HuH-7.5 (cell line): Measurements from ENCODE around the gene SERINC2.
A peak's percentile ranks its signal among the peaks of the same experiment; 100 is the strongest.
"Not testable (repeated sequence)": the region's sequence is repeated elsewhere in the genome, so short reads cannot be mapped to it uniquely, and the experiment has no call there.

ENCODE experiments used
- DNase-seq: peaks from one replicate; pipeline ENCODE4 v3.0.0; 2011; ENCODE audit warnings: low spot score

SERINC2 gene

GRCh38 chr1:31383967-31384366, 29.0 kb upstream of the SERINC2 start:
- no peak for DNase-seq

GRCh38 chr1:31386576-31387243, 26.3 kb upstream of the SERINC2 start:
- DNase-seq: not testable (repeated sequence)

- no peak for DNase-seq
Observed at GRCh38 chr1:31387612-31388011, 25.4 kb upstream of the SERINC2 start.

- DNase-seq: no peak
Observed at GRCh38 chr1:31389616-31390015, 23.4 kb upstream of the SERINC2 start.

- no peak for DNase-seq
Observed at GRCh38 chr1:31390071-31390470, 22.9 kb upstream of the SERINC2 start.

GRCh38 chr1:31393463-31393862, 19.6 kb upstream of the SERINC2 start:
- no peak for DNase-seq

GRCh38 chr1:31394584-31395193, 18.3 kb upstream of the SERINC2 start:
- DNase-seq: peak; percentile 70

GRCh38 chr1:31396633-31397351, 16.2 kb upstream of the SERINC2 start:
- no peak for DNase-seq

- no peak for DNase-seq
Observed at GRCh38 chr1:31397360-31398095, 15.5 kb upstream of the SERINC2 start.

- no peak for DNase-seq
Observed at GRCh38 chr1:31398246-31398645, 14.8 kb upstream of the SERINC2 start.

- no peak for DNase-seq
Observed at GRCh38 chr1:31399976-31400375, 13.0 kb upstream of the SERINC2 start.

- DNase-seq: no peak
Observed at GRCh38 chr1:31400393-31400792, 12.6 kb upstream of the SERINC2 start.

GRCh38 chr1:31401241-31401640, 11.8 kb upstream of the SERINC2 start:
- DNase-seq: no peak

- no peak for DNase-seq
Observed at GRCh38 chr1:31405578-31406245, 7.3 kb upstream of the SERINC2 start.

- DNase-seq: no peak
Observed at GRCh38 chr1:31407029-31407626, 5.9 kb upstream of the SERINC2 start.

GRCh38 chr1:31408788-31409318, 4.2 kb upstream of the SERINC2 start:
- DNase-seq: no peak

- no peak for DNase-seq
Observed at GRCh38 chr1:31409946-31410858, 2.8 kb upstream of the SERINC2 start.

- DNase-seq: no peak
Observed at GRCh38 chr1:31410871-31411270, 2.1 kb upstream of the SERINC2 start.

- no peak for DNase-seq
Observed at GRCh38 chr1:31412205-31412604, 808 bp upstream of the SERINC2 start.

- DNase-seq: peak; percentile 66
Observed at GRCh38 chr1:31413405-31414001, 490 bp downstream of the SERINC2 start.
